ENCODE measurements around the gene TUBB1.
"Not testable (repeated sequence)": the region's sequence is repeated elsewhere in the genome, so short reads cannot be mapped to it uniquely, and the experiment has no call there.

Gene TUBB1

GRCh38 chr20:59019217-59019616 is at the start of gene TUBB1:
TSS of gene TUBB1 (plus strand) at chr20:59019429. CDS start at chr20:59019523, 94 bp downstream.
- DNase-seq = no peak

- no peak for DNase-seq
Measured at GRCh38 chr20:58969439-58969838, 49.8 kb upstream of the TUBB1 start.

- DNase-seq = no peak
Measured at GRCh38 chr20:58970146-58970545, 49.1 kb upstream of the TUBB1 start.

- DNase-seq = no peak
Measured at GRCh38 chr20:58971429-58971828, 47.8 kb upstream of the TUBB1 start.

- DNase-seq = no peak
Measured at GRCh38 chr20:58973179-58973578, 46.0 kb upstream of the TUBB1 start.

- no peak for DNase-seq
Measured at GRCh38 chr20:58973866-58974265, 45.4 kb upstream of the TUBB1 start.

- no peak for DNase-seq
Measured at GRCh38 chr20:58975353-58975752, 43.9 kb upstream of the TUBB1 start.

- DNase-seq = no peak
Measured at GRCh38 chr20:58976061-58976730, 43.0 kb upstream of the TUBB1 start.

GRCh38 chr20:58978351-58979190 is 40.7 kb upstream of the TUBB1 start:
- DNase-seq = no peak

GRCh38 chr20:58980711-58981627 is 38.3 kb upstream of the TUBB1 start, which contains the start of gene NELFCD:
TSS of gene NELFCD (plus strand) at chr20:58981256. CDS start at chr20:58981310, 54 bp downstream.
- DNase-seq = no peak

GRCh38 chr20:58981628-58982364 is 37.4 kb upstream of the TUBB1 start:
- no peak for DNase-seq

GRCh38 chr20:58982406-58983114 is 36.7 kb upstream of the TUBB1 start:
- no peak for DNase-seq

- DNase-seq = not testable (repeated sequence)
Measured at GRCh38 chr20:58983115-58983468, 36.1 kb upstream of the TUBB1 start.

GRCh38 chr20:58984691-58985090 is 34.5 kb upstream of the TUBB1 start:
- no peak for DNase-seq

- DNase-seq = no peak
Measured at GRCh38 chr20:58985656-58986055, 33.6 kb upstream of the TUBB1 start.

- no peak for DNase-seq
Measured at GRCh38 chr20:58986286-58986967, 32.8 kb upstream of the TUBB1 start.

- no peak for DNase-seq
Measured at GRCh38 chr20:58986968-58987517, 32.2 kb upstream of the TUBB1 start.

- no peak for DNase-seq
Measured at GRCh38 chr20:58987790-58988564, 31.3 kb upstream of the TUBB1 start.

- no peak for DNase-seq
Measured at GRCh38 chr20:58988565-58988882, 30.7 kb upstream of the TUBB1 start.

- DNase-seq = no peak
Measured at GRCh38 chr20:58989196-58989595, 30.0 kb upstream of the TUBB1 start.

All from cerebellar nuclear complex (tissue), 1 donor.